Measurements from ENCODE around the gene MKS1. TPM values are rescaled to one million over a fixed set of nuclear protein-coding genes. Genes with fewer than 3 reads are reported as not detected.

MKS1 gene
- total RNA-seq, 1 experiment from 2014 or later, result 29.8 TPM

GRCh38 chr17:58265271-58265670, 46.2 kb upstream of the MKS1 start:
- Histone ChIP-seq H3K9me3 (ENCODE audit: control insufficient read depth in 1 of 2, insufficient read depth in 1 of 2, low read depth in 1 of 2, low read length in 2 of 2) (no peaks in the 10 kb centered on the region), H3K79me2 (ENCODE audit: insufficient read depth, low read length) (no peaks in the 10 kb centered on the region), H3K4me3 (replicated peaks in 1 of 2; ENCODE audit: low read depth in 1 of 2, low read length in 2 of 2) (no peak overlapping the region), H3K4me1 (ENCODE audit: control insufficient read depth in 1 of 2, insufficient read depth in 2 of 2, low read length in 2 of 2) (no peaks in the 10 kb centered on the region), H3K36me3 (ENCODE audit: control insufficient read depth in 1 of 2, insufficient read depth in 2 of 2, low read length in 2 of 2) (no peaks in the 10 kb centered on the region), H3K27ac (ENCODE audit: low read depth, low read length) (no peak overlapping the region), H3K9me2 (ENCODE audit: insufficient read depth) (no peaks in the 10 kb centered on the region), H3K4me2 (ENCODE audit: low read length) (no peak overlapping the region), H4K20me1 (ENCODE audit: insufficient read depth) (no peaks in the 10 kb centered on the region), H3K27me3 (ENCODE audit: insufficient read depth, low read length) (peaks cover 51% of the 10 kb centered on the region), H3K9ac (ENCODE audit: low read length) (no peak overlapping the region), H2AFZ (ENCODE audit: low read depth, low read length, poor library complexity, severe bottlenecking) (no peak overlapping the region)
- no peak for ATAC-seq
- POLR2A ChIA-PET, result no interaction called here
- BruUV-seq (replicated peaks), result no TSS peak
- intact Hi-C loops (cut with micrococcal nuclease), result no loop called here
- no peak for TF ChIP-seq EZH2phosphoT487 (IDR thresholded peaks at IDR 0.05; ENCODE audit: borderline replicate concordance)
- TF ChIP-seq CBX3 (IDR thresholded peaks at IDR 0.05; ENCODE audit: low read depth), result no peak
- TF ChIP-seq EZH2 (IDR thresholded peaks at IDR 0.05), result no peak
- no peak for TF ChIP-seq MAX (IDR thresholded peaks at IDR 0.05)
- no peak for TF ChIP-seq ATF3 (IDR thresholded peaks at IDR 0.05)
- TF ChIP-seq ZFX (IDR thresholded peaks at IDR 0.05), result no peak
- TF ChIP-seq ZNF274 (IDR thresholded peaks at IDR 0.05; ENCODE audit: low read depth, low read length), result no peak
- no peak for TF ChIP-seq SP1 (IDR thresholded peaks at IDR 0.05; ENCODE audit: low read depth)
- no peak for TF ChIP-seq CEBPB (IDR thresholded peaks at IDR 0.05; ENCODE audit: low read depth)
- TF ChIP-seq ELF1 (IDR thresholded peaks at IDR 0.05; ENCODE audit: borderline replicate concordance, low read depth), result no peak
- TF ChIP-seq FOSL1 (IDR thresholded peaks at IDR 0.05; ENCODE audit: low read depth), result no peak
- no peak for TF ChIP-seq POLR2AphosphoS5 (IDR thresholded peaks at IDR 0.05; ENCODE audit: low read depth, low read length)
- no peak for TF ChIP-seq ZBTB33 (IDR thresholded peaks at IDR 0.05; ENCODE audit: extremely low read depth, insufficient replicate concordance, low read length)
- TF ChIP-seq SRF (IDR thresholded peaks at IDR 0.05; ENCODE audit: low read depth), result no peak
- no peak for TF ChIP-seq EGR1 (IDR thresholded peaks at IDR 0.05; ENCODE audit: low read depth)
- no peak for TF ChIP-seq CTCF (IDR thresholded peaks at IDR 0.05 in 2 of 3, conservative IDR thresholded peaks at IDR 0.05 in 1 of 3; ENCODE audit: borderline replicate concordance in 1 of 3, insufficient read depth in 1 of 3, low read depth in 2 of 3, low read length in 2 of 3)
- no peak for TF ChIP-seq JUND (IDR thresholded peaks at IDR 0.05)
- TF ChIP-seq POLR2A (IDR thresholded peaks at IDR 0.05; ENCODE audit: borderline replicate concordance, extremely low read depth, insufficient read depth, insufficient read length), result no peak
- no peak for TF ChIP-seq REST (IDR thresholded peaks at IDR 0.05; ENCODE audit: low read depth)
- CTCF ChIA-PET, result no interaction called here
- no peak for DNase-seq (ENCODE audit: low read depth, low spot score)
- RAD21 ChIA-PET (ENCODE audit: low non-redundant PET in 1 of 2, low total read pairs in 2 of 2, uncharacterized antibody in 2 of 2, unreplicated experiment in 2 of 2), result no interaction called here

Measured in HCT116 (cell line).